Measurements from ENCODE around the gene TCF3. TPM values are rescaled to one million over a fixed set of nuclear protein-coding genes. Genes with fewer than 3 reads are reported as not detected.
A peak's percentile ranks its signal among the peaks of the same experiment; 100 is the strongest.

TCF3 gene
- total RNA-seq, 1 donor from 2014 or later: 44.4 TPM

- H3K4me3 ChIP-seq (ENCODE audit: low read length in 3 of 3): peak overlapping the region; percentile 81 to 86 (median 85)
- H3K36me3 ChIP-seq (ENCODE audit: control insufficient read depth in 3 of 3, insufficient read depth in 3 of 3, low read length in 3 of 3): peaks cover 6 to 7% (median 7%) of the 10 kb centered on the region in 3 donors
- no peaks in the 10 kb centered on the region for H3K27me3 ChIP-seq (ENCODE audit: control insufficient read depth in 3 of 3, insufficient read depth in 3 of 3, low read length in 3 of 3)
- H3K9me3 ChIP-seq (ENCODE audit: control insufficient read depth in 3 of 3, low read length in 3 of 3): no peaks in the 10 kb centered on the region
- H3K9ac ChIP-seq (ENCODE audit: low read depth in 1 of 3, low read length in 3 of 3): peak overlapping the region; percentile 90 to 95 (median 94)
- peaks cover 14 to 38% (median 32%) of the 10 kb centered on the region in 3 donors for H3K4me1 ChIP-seq (ENCODE audit: control insufficient read depth in 3 of 3, insufficient read depth in 3 of 3, low read length in 3 of 3)
- H3K27ac ChIP-seq (ENCODE audit: low read depth, low read length): peak overlapping the region; percentile 84
These were observed 60.9 kb downstream of the TCF3 start for GRCh38 chr19:1591421-1592023.

DNA sequence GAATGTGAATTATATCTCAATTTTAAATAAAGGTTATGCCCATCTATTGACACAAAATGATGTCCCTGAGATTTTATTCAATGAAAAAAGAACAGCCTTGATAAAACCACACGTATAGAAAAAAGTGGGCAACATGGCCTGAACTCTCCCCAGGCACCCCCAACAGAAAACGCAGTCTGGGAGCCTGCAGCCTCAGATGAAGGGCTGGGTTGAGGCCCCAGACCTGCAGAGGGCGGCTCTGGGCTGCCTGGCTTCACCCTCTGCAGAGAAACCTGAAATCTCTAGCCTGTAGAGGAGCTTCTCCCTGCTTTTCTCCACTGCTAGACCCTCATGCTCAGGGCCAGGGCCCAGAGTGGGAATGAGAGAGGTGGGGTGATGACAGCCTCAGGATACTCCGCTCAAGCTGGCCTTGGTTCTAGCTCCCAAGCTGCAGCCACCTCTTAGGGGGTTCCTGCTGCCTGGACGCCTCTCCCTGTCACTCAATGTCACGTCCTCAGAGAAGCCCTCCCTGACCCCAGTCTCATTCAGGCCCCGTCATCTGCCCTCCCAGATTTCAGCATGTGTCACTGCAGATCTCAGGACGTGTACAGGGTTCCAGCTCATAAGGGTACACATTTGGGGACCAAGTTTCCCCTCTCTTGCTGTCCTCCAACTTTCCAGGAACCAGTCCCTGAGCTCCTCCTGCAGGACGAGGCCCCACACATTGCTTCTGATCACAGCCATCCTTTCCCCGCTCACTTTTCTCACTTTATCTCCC is 61.6 kb downstream of the TCF3 start:
- Histone ChIP-seq H3K4me3 (ENCODE audit: low read length in 3 of 3) (peak overlapping the region; percentile 81 to 86 (median 85)), H3K9me3 (ENCODE audit: control insufficient read depth in 3 of 3, low read length in 3 of 3) (no peaks in the 10 kb centered on the region), H3K4me1 (ENCODE audit: control insufficient read depth in 3 of 3, insufficient read depth in 3 of 3, low read length in 3 of 3) (peaks cover 14 to 40% (median 34%) of the 10 kb centered on the region in 3 donors), H3K27ac (ENCODE audit: low read depth, low read length) (peak overlapping the region; percentile 84), H3K36me3 (ENCODE audit: control insufficient read depth in 3 of 3, insufficient read depth in 3 of 3, low read length in 3 of 3) (peaks cover 2 to 4% (median 4%) of the 10 kb centered on the region in 3 donors), H3K27me3 (ENCODE audit: control insufficient read depth in 3 of 3, insufficient read depth in 3 of 3, low read length in 3 of 3) (no peaks in the 10 kb centered on the region), H3K9ac (ENCODE audit: low read depth in 1 of 3, low read length in 3 of 3) (peak overlapping the region; percentile 90 to 95 (median 94))

GRCh38 chr19:1587872-1588271 is 64.5 kb downstream of the TCF3 start:
- Histone ChIP-seq H3K36me3 (ENCODE audit: control insufficient read depth in 3 of 3, insufficient read depth in 3 of 3, low read length in 3 of 3) (peaks cover under 1 to 8% (median 8%) of the 10 kb centered on the region in 3 donors), H3K9me3 (ENCODE audit: control insufficient read depth in 3 of 3, low read length in 3 of 3) (no peaks in the 10 kb centered on the region), H3K4me1 (ENCODE audit: control insufficient read depth in 3 of 3, insufficient read depth in 3 of 3, low read length in 3 of 3) (peaks cover 14 to 39% (median 34%) of the 10 kb centered on the region in 3 donors), H3K27me3 (ENCODE audit: control insufficient read depth in 3 of 3, insufficient read depth in 3 of 3, low read length in 3 of 3) (no peaks in the 10 kb centered on the region), H3K4me3 (ENCODE audit: low read length in 3 of 3) (no peak overlapping the region), H3K27ac (ENCODE audit: low read depth, low read length) (no peak overlapping the region), H3K9ac (ENCODE audit: low read depth in 1 of 3, low read length in 3 of 3) (peak overlapping the region; percentile 20 to 62 (median 45))

DNA sequence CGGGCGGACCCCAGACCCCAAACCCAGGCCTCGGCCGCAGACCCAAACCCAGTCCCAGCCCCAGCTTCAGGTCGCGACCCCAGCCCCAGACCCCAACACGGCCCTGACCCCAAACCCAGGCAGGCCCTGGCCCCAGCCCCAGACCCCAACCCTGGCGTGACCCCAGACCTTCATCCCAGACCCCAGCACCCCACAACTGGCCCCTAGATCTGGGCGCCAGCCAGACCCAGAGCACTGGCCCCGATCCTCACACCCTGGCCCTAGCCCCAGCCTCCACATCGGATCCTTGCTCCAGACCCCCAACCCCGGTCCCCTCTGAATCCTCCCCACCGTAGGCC is 67.2 kb downstream of the TCF3 start:
- Histone ChIP-seq H3K9ac (ENCODE audit: low read depth in 1 of 3, low read length in 3 of 3) (peak overlapping the region in 1 of 3 donors; percentile 25), H3K27ac (ENCODE audit: low read depth, low read length) (no peak overlapping the region), H3K27me3 (ENCODE audit: control insufficient read depth in 3 of 3, insufficient read depth in 3 of 3, low read length in 3 of 3) (no peaks in the 10 kb centered on the region), H3K36me3 (ENCODE audit: control insufficient read depth in 3 of 3, insufficient read depth in 3 of 3, low read length in 3 of 3) (peaks cover 21 to 31% (median 30%) of the 10 kb centered on the region in 3 donors), H3K4me3 (ENCODE audit: low read length in 3 of 3) (no peak overlapping the region), H3K9me3 (ENCODE audit: control insufficient read depth in 3 of 3, low read length in 3 of 3) (no peaks in the 10 kb centered on the region), H3K4me1 (ENCODE audit: control insufficient read depth in 3 of 3, insufficient read depth in 3 of 3, low read length in 3 of 3) (peaks cover 0 to 20% (median 16%) of the 10 kb centered on the region in 3 donors)

GRCh38 chr19:1584500-1585242 is 67.7 kb downstream of the TCF3 start:
- H3K27ac ChIP-seq (ENCODE audit: low read depth, low read length): no peak overlapping the region

DNA sequence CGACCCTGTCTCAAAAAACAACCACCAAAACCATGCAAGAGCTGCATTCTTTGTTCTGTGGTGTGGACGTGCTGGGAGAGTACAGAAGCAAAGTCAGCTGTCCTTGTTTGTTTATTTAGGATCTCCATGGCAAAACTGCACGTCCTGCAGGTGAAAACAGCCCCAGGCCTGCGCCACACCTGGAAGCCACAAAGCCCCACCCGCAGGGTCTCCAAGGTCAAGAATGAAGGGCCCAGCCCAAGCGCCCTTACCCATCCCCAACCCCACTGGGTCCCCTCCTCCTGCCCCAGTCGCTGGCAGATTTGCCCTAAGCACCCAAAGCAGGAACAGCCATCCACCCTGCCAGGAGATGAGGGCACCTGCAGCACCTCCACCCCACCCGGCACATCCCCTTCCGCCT is 70.2 kb downstream of the TCF3 start:
- Histone ChIP-seq H3K9me3 (ENCODE audit: control insufficient read depth in 3 of 3, low read length in 3 of 3) (no peaks in the 10 kb centered on the region), H3K4me3 (ENCODE audit: low read length in 3 of 3) (no peak overlapping the region), H3K27ac (ENCODE audit: low read depth, low read length) (no peak overlapping the region), H3K9ac (ENCODE audit: low read depth in 1 of 3, low read length in 3 of 3) (no peak overlapping the region), H3K36me3 (ENCODE audit: control insufficient read depth in 3 of 3, insufficient read depth in 3 of 3, low read length in 3 of 3) (peaks cover 35 to 44% (median 44%) of the 10 kb centered on the region in 3 donors), H3K4me1 (ENCODE audit: control insufficient read depth in 3 of 3, insufficient read depth in 3 of 3, low read length in 3 of 3) (peaks cover 0 to 7% (median 2%) of the 10 kb centered on the region in 3 donors), H3K27me3 (ENCODE audit: control insufficient read depth in 3 of 3, insufficient read depth in 3 of 3, low read length in 3 of 3) (no peaks in the 10 kb centered on the region)

More at GRCh38 chr19:1584500-1585242, 67.7 kb downstream of the TCF3 start:
- no peaks in the 10 kb centered on the region for H3K27me3 ChIP-seq (ENCODE audit: control insufficient read depth in 3 of 3, insufficient read depth in 3 of 3, low read length in 3 of 3)
- no peaks in the 10 kb centered on the region for H3K9me3 ChIP-seq (ENCODE audit: control insufficient read depth in 3 of 3, low read length in 3 of 3)
- H3K9ac ChIP-seq (ENCODE audit: low read depth in 1 of 3, low read length in 3 of 3): no peak overlapping the region
- no peak overlapping the region for H3K4me3 ChIP-seq (ENCODE audit: low read length in 3 of 3)
- peaks cover 24 to 34% (median 33%) of the 10 kb centered on the region in 3 donors for H3K36me3 ChIP-seq (ENCODE audit: control insufficient read depth in 3 of 3, insufficient read depth in 3 of 3, low read length in 3 of 3)
- peaks cover 0 to 18% (median 14%) of the 10 kb centered on the region in 3 donors for H3K4me1 ChIP-seq (ENCODE audit: control insufficient read depth in 3 of 3, insufficient read depth in 3 of 3, low read length in 3 of 3)

DNA sequence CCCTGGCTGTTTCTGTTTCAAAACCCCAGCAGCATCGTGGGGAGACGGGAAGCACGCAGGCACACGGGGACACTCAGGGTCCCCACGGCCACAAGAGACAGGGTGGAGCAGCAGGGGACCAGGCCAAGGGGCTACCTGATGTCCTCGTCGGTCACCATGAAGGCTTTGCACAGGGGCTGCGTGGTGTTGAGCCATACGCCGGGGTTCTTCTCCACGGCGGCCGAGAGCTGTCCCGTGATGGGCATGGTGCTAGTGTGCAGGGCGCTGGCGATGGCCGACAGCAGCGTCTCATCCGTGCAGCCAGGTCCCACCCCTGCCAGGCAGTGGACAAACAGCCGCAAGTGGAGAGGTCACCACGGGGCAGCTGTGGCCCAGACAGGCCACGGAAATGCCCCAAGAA is 71.5 kb downstream of the TCF3 start:
- Histone ChIP-seq H3K27me3 (ENCODE audit: control insufficient read depth in 3 of 3, insufficient read depth in 3 of 3, low read length in 3 of 3) (no peaks in the 10 kb centered on the region), H3K9ac (ENCODE audit: low read depth in 1 of 3, low read length in 3 of 3) (no peak overlapping the region), H3K4me1 (ENCODE audit: control insufficient read depth in 3 of 3, insufficient read depth in 3 of 3, low read length in 3 of 3) (peaks cover 0 to 5% (median 1%) of the 10 kb centered on the region in 3 donors), H3K36me3 (ENCODE audit: control insufficient read depth in 3 of 3, insufficient read depth in 3 of 3, low read length in 3 of 3) (peaks cover 38 to 50% (median 44%) of the 10 kb centered on the region in 3 donors), H3K27ac (ENCODE audit: low read depth, low read length) (no peak overlapping the region), H3K4me3 (ENCODE audit: low read length in 3 of 3) (no peak overlapping the region), H3K9me3 (ENCODE audit: control insufficient read depth in 3 of 3, low read length in 3 of 3) (no peaks in the 10 kb centered on the region)

GRCh38 chr19:1580382-1580781 is 72.0 kb downstream of the TCF3 start:
- Histone ChIP-seq H3K9me3 (ENCODE audit: control insufficient read depth in 3 of 3, low read length in 3 of 3) (no peaks in the 10 kb centered on the region), H3K4me1 (ENCODE audit: control insufficient read depth in 3 of 3, insufficient read depth in 3 of 3, low read length in 3 of 3) (no peaks in the 10 kb centered on the region), H3K9ac (ENCODE audit: low read depth in 1 of 3, low read length in 3 of 3) (no peak overlapping the region), H3K27ac (ENCODE audit: low read depth, low read length) (no peak overlapping the region), H3K27me3 (ENCODE audit: control insufficient read depth in 3 of 3, insufficient read depth in 3 of 3, low read length in 3 of 3) (no peaks in the 10 kb centered on the region), H3K4me3 (ENCODE audit: low read length in 3 of 3) (no peak overlapping the region), H3K36me3 (ENCODE audit: control insufficient read depth in 3 of 3, insufficient read depth in 3 of 3, low read length in 3 of 3) (peaks cover 38 to 50% (median 44%) of the 10 kb centered on the region in 3 donors)

GRCh38 chr19:1579222-1579621 is 73.2 kb downstream of the TCF3 start:
- no peak overlapping the region for H3K9ac ChIP-seq (ENCODE audit: low read depth in 1 of 3, low read length in 3 of 3)
- no peaks in the 10 kb centered on the region for H3K4me1 ChIP-seq (ENCODE audit: control insufficient read depth in 3 of 3, insufficient read depth in 3 of 3, low read length in 3 of 3)
- no peak overlapping the region for H3K27ac ChIP-seq (ENCODE audit: low read depth, low read length)
- no peaks in the 10 kb centered on the region for H3K27me3 ChIP-seq (ENCODE audit: control insufficient read depth in 3 of 3, insufficient read depth in 3 of 3, low read length in 3 of 3)
- H3K9me3 ChIP-seq (ENCODE audit: control insufficient read depth in 3 of 3, low read length in 3 of 3): no peaks in the 10 kb centered on the region
- H3K4me3 ChIP-seq (ENCODE audit: low read length in 3 of 3): no peak overlapping the region
- peaks cover 38 to 45% (median 39%) of the 10 kb centered on the region in 3 donors for H3K36me3 ChIP-seq (ENCODE audit: control insufficient read depth in 3 of 3, insufficient read depth in 3 of 3, low read length in 3 of 3)

Measured in skeletal muscle tissue (tissue), 4 donors.